H9 (cell line): ENCODE results near the gene BHLHE23. TPM values are rescaled to one million over a fixed set of nuclear protein-coding genes. Genes with fewer than 3 reads are reported as not detected.

Source experiments
- DNase-seq: peaks from one replicate; pipeline ENCODE4 v3.0.0-alpha.2; 2017
- H2AFZ ChIP-seq: one replicate; pipeline ENCODE4 v1.6.1; 2013; ENCODE audit warnings: mild to moderate bottlenecking, low read length, control low read depth, moderate library complexity
- H2AK5ac ChIP-seq: 2 replicates; pipeline ENCODE4 v1.6.1; 2013; ENCODE audit warnings: low read length, control low read depth, mixed read lengths; ENCODE audit not compliant: insufficient read length
- H2BK120ac ChIP-seq: one replicate; pipeline ENCODE4 v1.6.1; 2013; ENCODE audit warnings: low read depth, mild to moderate bottlenecking, low read length, control low read depth, inconsistent platforms; ENCODE audit not compliant: poor library complexity, severe bottlenecking
- H2BK12ac ChIP-seq: 2 replicates; pipeline ENCODE4 v1.6.1; 2013; ENCODE audit warnings: low read length, control low read depth, mixed read lengths, low read depth; ENCODE audit not compliant: insufficient read length
- H2BK15ac ChIP-seq: 2 replicates; pipeline ENCODE4 v1.6.1; 2013; ENCODE audit warnings: low read depth, low read length, control low read depth
- H2BK20ac ChIP-seq: one replicate; pipeline ENCODE4 v1.6.1; 2013; ENCODE audit warnings: low read depth, mild to moderate bottlenecking, low read length, control low read depth, inconsistent platforms; ENCODE audit not compliant: poor library complexity, severe bottlenecking
- H2BK5ac ChIP-seq: 2 replicates; pipeline ENCODE4 v1.6.1; 2013; ENCODE audit warnings: low read length, control low read depth, mixed read lengths; ENCODE audit not compliant: insufficient read length
- H3K14ac ChIP-seq: 2 replicates; pipeline ENCODE4 v1.6.1; 2013; ENCODE audit warnings: low read length, control low read depth; ENCODE audit not compliant: insufficient read depth
- H3K18ac ChIP-seq: 2 replicates; pipeline ENCODE4 v1.6.1; 2013; ENCODE audit warnings: low read depth, mild to moderate bottlenecking, mixed read lengths, low read length, control low read depth; ENCODE audit not compliant: insufficient read length
- H3K23ac ChIP-seq: 2 replicates; pipeline ENCODE4 v1.6.1; 2013; ENCODE audit warnings: low read length, control low read depth, mixed read lengths, low read depth; ENCODE audit not compliant: insufficient read length
- H3K23me2 ChIP-seq: 2 replicates; pipeline ENCODE4 v1.6.1; 2013; ENCODE audit warnings: low read depth, mild to moderate bottlenecking, mixed read lengths, low read length, control low read depth; ENCODE audit not compliant: insufficient read length, poor library complexity, severe bottlenecking
- H3K27ac ChIP-seq: 2 replicates; pipeline ENCODE4 v1.5.1; 2013; ENCODE audit warnings: low read length, control low read depth, mixed read lengths, low read depth; ENCODE audit not compliant: insufficient read length
- H3K27me3 ChIP-seq: 2 replicates; pipeline ENCODE4 v1.6.1; 2013; ENCODE audit warnings: low read length, control low read depth, inconsistent platforms; ENCODE audit not compliant: insufficient read depth
- H3K4ac ChIP-seq: 2 replicates; pipeline ENCODE4 v1.6.1; 2013; ENCODE audit warnings: low read depth, mild to moderate bottlenecking, control low read depth, inconsistent platforms, low read length, moderate library complexity
- H3K4me1 ChIP-seq: 2 replicates; pipeline ENCODE4 v1.6.1; 2013; ENCODE audit warnings: low read length, control low read depth, inconsistent platforms; ENCODE audit not compliant: insufficient read depth
- H3K4me2 ChIP-seq: 2 replicates; pipeline ENCODE4 v1.6.1; 2013; ENCODE audit warnings: low read length, control low read depth, mixed read lengths; ENCODE audit not compliant: insufficient read length, insufficient read depth
- H3K56ac ChIP-seq: 2 replicates; pipeline ENCODE4 v1.6.1; 2013; ENCODE audit warnings: low read depth, mild to moderate bottlenecking, mixed read lengths, low read length, control low read depth; ENCODE audit not compliant: insufficient read length
- H3K79me1 ChIP-seq: 2 replicates; pipeline ENCODE4 v1.6.1; 2013; ENCODE audit warnings: low read depth, mild to moderate bottlenecking, moderate library complexity, low read length, control low read depth, inconsistent platforms; ENCODE audit not compliant: insufficient read depth, poor library complexity, severe bottlenecking
- H3K79me2 ChIP-seq: 2 replicates; pipeline ENCODE4 v1.6.1; 2013; ENCODE audit warnings: low read length, control low read depth, inconsistent platforms; ENCODE audit not compliant: insufficient read depth
- H3K9ac ChIP-seq: 2 replicates; pipeline ENCODE4 v1.6.1; 2013; ENCODE audit warnings: low read length, control low read depth, mixed read lengths; ENCODE audit not compliant: insufficient read length; ENCODE audit errors: extremely low read depth
- H3K9me3 ChIP-seq: one replicate; pipeline ENCODE4 v1.6.1; 2013; ENCODE audit warnings: low read depth, low read length, inconsistent platforms; ENCODE audit not compliant: control insufficient read depth
- H3T11ph ChIP-seq: one replicate; pipeline ENCODE4 v1.6.1; 2013; ENCODE audit warnings: mild to moderate bottlenecking, low read length, control low read depth, inconsistent platforms
- H4K20me1 ChIP-seq: one replicate; pipeline ENCODE4 v1.6.1; 2013; ENCODE audit not compliant: control insufficient read depth, insufficient read length, insufficient read depth
- H4K5ac ChIP-seq: 2 replicates; pipeline ENCODE4 v1.6.1; 2013; ENCODE audit warnings: low read depth, mild to moderate bottlenecking, mixed read lengths, low read length, control low read depth; ENCODE audit not compliant: insufficient read length
- H4K8ac ChIP-seq: replicated peaks from 2 replicates; pipeline ENCODE4 v1.6.1; 2013; ENCODE audit warnings: low read length, control low read depth, mixed read lengths, low read depth; ENCODE audit not compliant: insufficient read length
- H4K91ac ChIP-seq: 2 replicates; pipeline ENCODE4 v1.6.1; 2013; ENCODE audit warnings: low read depth, mild to moderate bottlenecking, moderate library complexity, mixed read lengths, low read length, control low read depth; ENCODE audit not compliant: insufficient read length
- H3K27ac Mint-ChIP-seq, 3 experiments: 2 replicates in 2 of 3; 3 replicates in 1 of 3; pipeline ENCODE4 v1.8.0; 2020 to 2021; ENCODE audit warnings: mixed read lengths in 3 of 3, mild to moderate bottlenecking in 1 of 3, moderate library complexity in 1 of 3
- H3K27me3 Mint-ChIP-seq: 2 replicates; pipeline ENCODE4 v1.8.0; 2021; ENCODE audit warnings: low read depth, mild to moderate bottlenecking, moderate library complexity, mixed read lengths
- H3K36me3 Mint-ChIP-seq, 3 experiments: 2 replicates in 2 of 3; 3 replicates in 1 of 3; pipeline ENCODE4 v1.8.0; 2020 to 2021; ENCODE audit warnings: low read depth in 3 of 3, mixed read lengths in 3 of 3; ENCODE audit not compliant: insufficient read depth in 1 of 3
- H3K4me1 Mint-ChIP-seq, 2 experiments: 2 replicates each; pipeline ENCODE4 v1.8.0; 2020; ENCODE audit warnings: mixed read lengths in 2 of 2
- H3K4me3 Mint-ChIP-seq, 2 experiments: 2 replicates in 1 of 2; 3 replicates in 1 of 2; pipeline ENCODE4 v1.8.0; 2020 to 2021; ENCODE audit warnings: mild to moderate bottlenecking in 2 of 2, mixed read lengths in 2 of 2, moderate library complexity in 1 of 2
- H3K9me3 Mint-ChIP-seq, 2 experiments: 2 replicates in 1 of 2; 3 replicates in 1 of 2; pipeline ENCODE4 v1.8.0; 2020; ENCODE audit warnings: mild to moderate bottlenecking in 2 of 2, mixed read lengths in 2 of 2, moderate library complexity in 1 of 2
- WGBS: extraction: QIAGEN DNeasy Blood & Tissue Kit; methylation state at CpG from one replicate; pipeline ENCODE4 v1.1.7; 2013; ENCODE audit warnings: missing lambda C conversion rate, low lambda C conversion rate, mixed read lengths; ENCODE audit not compliant: insufficient read length; ENCODE audit errors: extremely low coverage; 5-methylcytosine and 5-hydroxymethylcytosine counted together
- total RNA-seq: library from RNA; stranded (reverse); gene quantifications from 2 replicates; pipeline ENCODE4 v1.2.1, GENCODE V29; 2021
- TF ChIP-seq, protein P1 (sequence below): fragments of 200-600 bp; sonication (generic); conservative IDR thresholded peaks from 3 replicates; pipeline ENCODE4 v1.8.0; 2021; ENCODE audit warnings: antibody characterized with exemption, mild to moderate bottlenecking

The BHLHE23 gene
- total RNA-seq, 1 experiment from 2014 or later, result 0.35 TPM

DNA sequence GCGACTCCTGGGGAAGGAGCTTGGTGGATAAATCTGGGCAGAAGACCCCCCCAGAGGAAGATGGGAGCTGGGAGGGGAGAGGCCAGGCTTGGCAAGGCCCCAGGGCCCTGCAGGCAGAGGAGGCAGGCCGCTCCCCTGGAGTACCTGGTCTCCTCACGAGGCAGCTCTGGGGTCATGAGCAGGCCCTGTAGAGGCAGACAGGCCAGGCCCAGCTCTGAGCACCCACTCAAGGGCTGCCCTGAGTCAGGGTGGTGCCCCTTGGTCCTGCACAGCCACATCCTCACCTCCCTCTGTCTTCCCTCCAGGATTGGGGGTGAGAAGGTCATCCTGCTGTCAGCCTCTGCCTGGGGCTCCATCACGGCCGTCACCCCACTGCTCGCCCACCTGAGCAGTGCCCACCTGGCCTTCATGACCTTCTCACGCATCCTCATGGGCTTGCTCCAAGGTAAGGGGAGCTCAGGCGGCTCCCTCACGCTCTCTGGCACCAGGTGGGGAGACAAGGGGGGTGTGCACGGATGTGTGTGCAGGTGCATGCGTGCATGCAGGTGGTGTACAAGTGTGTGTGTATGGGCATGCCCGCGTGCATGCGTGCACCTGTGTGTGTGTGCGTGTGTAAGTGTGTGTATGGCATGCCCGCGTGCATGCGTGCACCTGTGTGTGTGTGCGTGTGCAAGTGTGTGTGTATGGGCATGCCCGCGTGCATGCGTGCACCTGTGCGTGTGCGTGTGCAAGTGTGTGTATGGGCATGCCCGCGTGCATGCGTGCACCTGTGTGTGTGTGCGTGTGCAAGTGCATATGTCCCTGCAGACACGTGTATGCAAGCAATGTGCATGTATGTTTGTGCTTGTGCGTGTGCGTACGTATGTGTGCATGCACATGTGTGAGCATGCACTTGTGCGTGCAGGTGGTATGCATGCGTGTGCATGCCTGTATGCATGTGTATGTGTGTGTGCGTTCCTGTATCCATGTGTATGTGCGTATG lies 49.3 kb downstream of the BHLHE23 start:
- H3K23me2 ChIP-seq, result peaks cover 7% of the 10 kb centered on the region
- H4K8ac ChIP-seq, result no peak overlapping the region
- H3K9ac ChIP-seq, result no peak overlapping the region
- no peak overlapping the region for H3K4me2 ChIP-seq
- H2BK15ac ChIP-seq, result no peak overlapping the region
- no peak overlapping the region for H2BK120ac ChIP-seq
- H3K27ac Mint-ChIP-seq, result peak overlapping the region in 1 of 3 experiments; percentile 44; a peak in 1 of 7 replicates
- no peaks in the 10 kb centered on the region; the same call in 1 of the 2 replicates for H3K27me3 Mint-ChIP-seq
- no peaks in the 10 kb centered on the region for H4K20me1 ChIP-seq
- no CpG with 5 or more reads among the region's 36 CpGs for WGBS
- no peak overlapping the region for H4K91ac ChIP-seq
- no peak overlapping the region for H2BK12ac ChIP-seq
- H3K4me3 Mint-ChIP-seq, result no peak overlapping the region; a peak in 1 of 5 replicates
- H3T11ph ChIP-seq, result no peak overlapping the region
- H3K4ac ChIP-seq, result no peak overlapping the region
- H3K9me3 Mint-ChIP-seq, result no peaks in the 10 kb centered on the region
- H3K4me1 Mint-ChIP-seq, result peaks cover 11 to 28% of the 10 kb centered on the region in 2 experiments
- H3K79me1 ChIP-seq, result no peaks in the 10 kb centered on the region
- H3K23ac ChIP-seq, result no peak overlapping the region
- H2AK5ac ChIP-seq, result no peak overlapping the region
- H3K9me3 ChIP-seq, result no peaks in the 10 kb centered on the region
- H2BK20ac ChIP-seq, result no peak overlapping the region
- no peak overlapping the region for H2AFZ ChIP-seq
- no peak overlapping the region for H4K5ac ChIP-seq
- TF ChIP-seq, protein P1, sequence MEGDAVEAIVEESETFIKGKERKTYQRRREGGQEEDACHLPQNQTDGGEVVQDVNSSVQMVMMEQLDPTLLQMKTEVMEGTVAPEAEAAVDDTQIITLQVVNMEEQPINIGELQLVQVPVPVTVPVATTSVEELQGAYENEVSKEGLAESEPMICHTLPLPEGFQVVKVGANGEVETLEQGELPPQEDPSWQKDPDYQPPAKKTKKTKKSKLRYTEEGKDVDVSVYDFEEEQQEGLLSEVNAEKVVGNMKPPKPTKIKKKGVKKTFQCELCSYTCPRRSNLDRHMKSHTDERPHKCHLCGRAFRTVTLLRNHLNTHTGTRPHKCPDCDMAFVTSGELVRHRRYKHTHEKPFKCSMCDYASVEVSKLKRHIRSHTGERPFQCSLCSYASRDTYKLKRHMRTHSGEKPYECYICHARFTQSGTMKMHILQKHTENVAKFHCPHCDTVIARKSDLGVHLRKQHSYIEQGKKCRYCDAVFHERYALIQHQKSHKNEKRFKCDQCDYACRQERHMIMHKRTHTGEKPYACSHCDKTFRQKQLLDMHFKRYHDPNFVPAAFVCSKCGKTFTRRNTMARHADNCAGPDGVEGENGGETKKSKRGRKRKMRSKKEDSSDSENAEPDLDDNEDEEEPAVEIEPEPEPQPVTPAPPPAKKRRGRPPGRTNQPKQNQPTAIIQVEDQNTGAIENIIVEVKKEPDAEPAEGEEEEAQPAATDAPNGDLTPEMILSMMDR, result no peak
- no peak overlapping the region for H2BK5ac ChIP-seq
- peaks cover 2 to 10% (median 7%) of the 10 kb centered on the region in 3 experiments; a peak in 4 of 7 replicates for H3K36me3 Mint-ChIP-seq
- H3K18ac ChIP-seq, result no peak overlapping the region
- H3K27me3 ChIP-seq, result no peaks in the 10 kb centered on the region
- no peak overlapping the region for H3K56ac ChIP-seq
- no peak for DNase-seq
- H3K4me1 ChIP-seq, result peaks cover 3% of the 10 kb centered on the region; the same call in 1 of the 2 replicates
- no peak overlapping the region for H3K27ac ChIP-seq
- H3K79me2 ChIP-seq, result no peaks in the 10 kb centered on the region; the same call in 1 of the 2 replicates
- no peak overlapping the region for H3K14ac ChIP-seq
